ENCODE data around the gene TNNT1. TPM values are rescaled to one million over a fixed set of nuclear protein-coding genes. Genes with fewer than 3 reads are reported as not detected.

The TNNT1 gene
- polyA plus RNA-seq, 1 donor from 2014 or later: 6.2 TPM

DNA sequence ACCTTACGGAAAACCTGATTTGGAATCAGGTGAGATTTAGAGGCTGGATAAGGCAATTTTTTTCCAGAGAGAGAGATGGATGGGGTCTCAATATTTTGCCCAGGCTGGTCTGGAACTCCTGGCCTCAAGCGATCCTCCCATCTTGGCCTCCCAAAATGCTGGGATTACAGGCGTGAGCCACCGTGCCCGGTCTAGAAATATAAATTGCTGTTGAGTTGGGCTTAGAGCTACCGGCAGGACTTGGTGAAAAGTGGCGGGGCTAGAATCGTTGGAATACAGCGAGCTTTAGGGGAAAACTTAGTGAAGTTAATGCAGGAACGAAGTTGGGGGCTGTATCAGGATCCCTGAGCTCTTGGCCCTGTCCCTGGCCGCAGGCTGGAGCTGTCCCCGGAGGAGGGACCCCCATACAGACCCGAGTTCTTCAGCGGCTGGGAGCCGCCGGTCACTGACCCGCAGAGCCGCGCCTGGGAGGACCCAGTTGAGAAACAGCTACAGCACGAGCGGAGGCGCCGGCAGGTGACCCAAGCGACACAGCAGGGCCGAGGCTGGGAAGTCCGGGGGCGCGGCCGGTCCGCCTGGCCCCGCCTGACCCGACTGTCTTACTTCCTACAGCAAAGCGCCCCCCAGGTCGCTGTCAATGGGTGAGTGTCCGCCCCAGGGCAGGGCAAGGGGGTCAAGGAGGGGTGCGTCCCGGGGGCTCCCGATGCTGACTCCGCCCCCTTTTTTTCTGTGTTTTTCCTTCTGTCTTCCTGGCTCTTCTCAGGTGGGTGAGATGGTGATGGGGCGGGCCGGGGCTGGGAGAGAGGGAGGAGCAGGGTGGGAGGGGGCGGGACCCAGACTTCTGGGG, 65.8 kb downstream of the TNNT1 start:
- Histone ChIP-seq H3K27ac (ENCODE audit: low read length) (no peak overlapping the region), H3K9me2 (ENCODE audit: insufficient read depth, low read length) (no peaks in the 10 kb centered on the region), H2AFZ (ENCODE audit: low read depth, low read length) (no peak overlapping the region), H3K27me3 (ENCODE audit: insufficient read depth, low read depth, low read length) (peaks cover 36% of the 10 kb centered on the region), H3K79me2 (replicated peaks; ENCODE audit: insufficient read depth, low read length) (peaks cover 3% of the 10 kb centered on the region), H3K9ac (ENCODE audit: low read length) (no peak overlapping the region), H3F3A (ENCODE audit: insufficient read depth, low read length, poor library complexity, severe bottlenecking) (no peaks in the 10 kb centered on the region), H4K20me1 (ENCODE audit: insufficient read depth) (no peaks in the 10 kb centered on the region), H3K4me2 (ENCODE audit: low read length) (no peak overlapping the region), H3K9me3 (ENCODE audit: low read length) (no peaks in the 10 kb centered on the region), H3K36me3 (ENCODE audit: insufficient read depth, low read length) (no peaks in the 10 kb centered on the region), H3K4me3 (ENCODE audit: low read length) (no peak overlapping the region)
- no peak for TF ChIP-seq EZH2 (IDR thresholded peaks at IDR 0.05; ENCODE audit: borderline replicate concordance, insufficient read depth, low read length, poor library complexity, severe bottlenecking)
- TF ChIP-seq MXI1 (conservative IDR thresholded peaks at IDR 0.05; ENCODE audit: poor library complexity, severe bottlenecking): no peak
- TF ChIP-seq SMC3 (conservative IDR thresholded peaks at IDR 0.05; ENCODE audit: poor library complexity): no peak
- TF ChIP-seq RAD21 (conservative IDR thresholded peaks at IDR 0.05): no peak
- no peak for TF ChIP-seq EP300 (conservative IDR thresholded peaks at IDR 0.05; ENCODE audit: poor library complexity, severe bottlenecking)
- TF ChIP-seq POLR2AphosphoS5 (IDR thresholded peaks at IDR 0.05): no peak
- TF ChIP-seq TAF1 (IDR thresholded peaks at IDR 0.05; ENCODE audit: low read depth): no peak
- TF ChIP-seq REST (IDR thresholded peaks at IDR 0.05; ENCODE audit: borderline replicate concordance): no peak
- no peak for TF ChIP-seq CTCF (IDR thresholded peaks at IDR 0.05; ENCODE audit: poor library complexity, severe bottlenecking)

Small RNAs within 50 kb of the gene (small RNA-seq; reads per million reads assigned to genes)
- gene MIR7975: 0 reads per million in 3 experiments
- gene RF01210: 0 reads per million in 3 experiments

Other genes starting within 250 kb of the TNNT1 start
- gene NCR1, start 243.1 kb downstream of the TNNT1 start, polyA plus RNA-seq: not detected in 2 replicates
- not detected in 2 replicates for gene NLRP7, start 201.7 kb downstream of the TNNT1 start, polyA plus RNA-seq
- gene NLRP2, start 182.8 kb downstream of the TNNT1 start, polyA plus RNA-seq: not detected in 2 replicates
- 0.31 TPM in 1 of 2 replicates, not detected in the other for gene GP6, start 110.9 kb downstream of the TNNT1 start, polyA plus RNA-seq
- gene RDH13, start 86.1 kb downstream of the TNNT1 start, polyA plus RNA-seq: 9.8 and 14.2 TPM in 2 replicates
- gene EPS8L1, start 73.3 kb downstream of the TNNT1 start, polyA plus RNA-seq: 25.5 and 28.0 TPM in 2 replicates
- 109 and 137 TPM in 2 replicates for gene PPP1R12C, start 31.6 kb downstream of the TNNT1 start, polyA plus RNA-seq
- 22.5 and 22.6 TPM in 2 replicates for gene TNNI3, start 8.5 kb upstream of the TNNT1 start, polyA plus RNA-seq
- 0.38 and 2.2 TPM in 2 replicates for gene DNAAF3, start 17.4 kb upstream of the TNNT1 start, polyA plus RNA-seq
- gene SYT5, start 31.1 kb upstream of the TNNT1 start, polyA plus RNA-seq: 210 and 237 TPM in 2 replicates
- 0.54 and 0.56 TPM in 2 replicates for gene PTPRH, start 60.3 kb upstream of the TNNT1 start, polyA plus RNA-seq
- 0.84 and 2.3 TPM in 2 replicates for gene TMEM86B, start 79.6 kb upstream of the TNNT1 start, polyA plus RNA-seq
- gene PPP6R1, start 109.8 kb upstream of the TNNT1 start, polyA plus RNA-seq: 20.0 and 33.0 TPM in 2 replicates
- gene HSPBP1, start 130.9 kb upstream of the TNNT1 start, polyA plus RNA-seq: 61.1 and 86.8 TPM in 2 replicates
- 213 and 244 TPM in 2 replicates for gene BRSK1, start 134.8 kb upstream of the TNNT1 start, polyA plus RNA-seq
- gene TMEM150B, start 176.1 kb upstream of the TNNT1 start, polyA plus RNA-seq: not detected in 2 replicates
- 50.9 and 72.1 TPM in 2 replicates for gene KMT5C, start 190.7 kb upstream of the TNNT1 start, polyA plus RNA-seq
- 0.17 TPM in 1 of 2 replicates, not detected in the other for gene COX6B2, start 205.5 kb upstream of the TNNT1 start, polyA plus RNA-seq
- gene GARIN5B, start 214.1 kb upstream of the TNNT1 start, polyA plus RNA-seq: not detected in 2 replicates
- gene IL11, start 221.3 kb upstream of the TNNT1 start, polyA plus RNA-seq: 0.62 and 1.7 TPM in 2 replicates
- not detected in 2 replicates for gene TMEM190, start 227.6 kb upstream of the TNNT1 start, polyA plus RNA-seq
- not detected in 2 replicates for gene TMEM238, start 235.1 kb upstream of the TNNT1 start, polyA plus RNA-seq
- gene RPL28, start 236.7 kb upstream of the TNNT1 start, polyA plus RNA-seq: 135 and 195 TPM in 2 replicates

Data from neural cell (in vitro differentiated cells).